Measurements from ENCODE around the gene TRMT61A.
A peak's percentile ranks its signal among the peaks of the same experiment; 100 is the strongest.

The TRMT61A gene

DNA sequence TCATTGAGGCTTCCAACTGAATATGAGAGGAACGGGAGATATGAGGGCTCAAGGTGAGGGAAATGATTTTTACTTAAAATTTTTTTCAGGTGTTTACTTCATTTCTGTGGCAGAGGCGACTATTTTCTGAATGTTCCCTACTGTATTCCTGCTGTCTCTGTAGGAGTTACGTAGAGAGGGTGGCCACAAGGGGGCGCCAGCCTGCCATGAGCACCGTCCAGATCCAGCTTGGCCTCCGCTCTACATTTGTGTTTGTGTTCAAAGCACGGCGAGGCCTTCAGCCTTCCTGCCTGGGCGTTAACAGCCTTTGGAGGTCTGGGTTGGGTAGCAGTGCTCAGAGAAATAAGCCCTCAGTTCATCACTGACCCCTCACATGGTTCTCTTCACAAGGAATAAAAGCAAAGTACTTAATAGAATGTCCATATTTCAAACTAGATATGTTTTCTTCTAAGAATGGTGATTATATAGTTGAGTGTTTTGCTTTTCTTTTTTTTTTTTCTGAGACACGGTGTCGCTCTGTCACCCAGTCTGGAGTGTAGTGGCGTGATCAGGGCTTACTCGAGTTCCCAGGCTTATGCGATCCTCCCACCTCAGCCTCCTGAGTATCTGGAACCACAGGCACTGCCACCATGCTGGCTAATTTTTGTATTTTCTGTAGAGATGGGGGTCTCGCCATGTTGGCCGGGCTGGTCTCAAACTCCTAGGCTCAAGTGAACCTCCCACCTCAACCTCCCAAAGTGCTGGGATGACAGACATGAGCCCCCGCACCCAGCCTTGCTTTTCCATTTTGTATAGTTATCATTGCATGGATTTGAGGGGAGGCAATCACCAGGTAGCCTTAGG, 28.6 kb upstream of the TRMT61A start:
- H3F3A ChIP-seq (ENCODE audit: insufficient read depth), result 0 out of 2 replicates have a peak, but pooled peaks cover 6% of the 10 kb centered on the region
- no peaks in the 10 kb centered on the region for H3K27me3 ChIP-seq (ENCODE audit: low read length)

DNA sequence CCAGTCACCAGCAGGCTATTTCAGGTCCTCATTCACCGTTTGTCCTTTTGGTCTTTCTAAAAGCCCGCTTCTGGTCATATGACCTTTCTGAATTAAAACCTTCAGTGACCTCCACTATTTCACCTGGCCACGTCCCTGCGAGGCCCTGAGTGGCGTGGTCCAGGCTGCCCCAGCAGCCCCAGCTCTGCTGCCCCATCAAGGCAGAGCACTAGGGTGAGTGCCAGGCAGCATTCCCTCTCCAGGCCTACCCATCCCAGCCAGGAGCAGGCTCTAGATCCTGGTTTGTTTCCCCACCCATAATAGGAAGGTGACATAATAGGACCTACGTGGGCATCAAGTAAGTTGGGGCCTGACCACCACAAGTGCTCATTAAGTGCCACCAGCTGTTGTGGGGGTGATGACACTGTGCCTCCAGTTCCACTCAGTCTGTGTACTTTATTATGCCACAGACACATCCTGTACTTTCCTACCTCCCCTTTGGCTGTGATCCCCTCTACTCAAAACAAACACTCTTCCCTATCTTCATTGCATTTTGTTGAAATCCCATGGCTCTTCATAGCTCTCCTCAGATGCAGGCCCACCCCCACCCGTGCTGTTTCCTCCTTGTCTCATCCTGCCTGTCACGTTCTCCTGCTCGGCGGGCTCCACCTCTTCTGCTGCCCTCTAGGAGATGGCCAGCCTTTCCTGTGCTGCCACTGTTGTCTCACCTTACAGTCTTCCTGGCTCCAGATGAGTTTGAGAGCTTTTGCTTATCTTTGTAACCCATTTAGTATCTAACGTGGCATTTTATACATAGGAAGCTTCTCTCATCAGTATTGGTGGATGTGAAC, 27.7 kb upstream of the TRMT61A start:
- TF ChIP-seq, protein P1, sequence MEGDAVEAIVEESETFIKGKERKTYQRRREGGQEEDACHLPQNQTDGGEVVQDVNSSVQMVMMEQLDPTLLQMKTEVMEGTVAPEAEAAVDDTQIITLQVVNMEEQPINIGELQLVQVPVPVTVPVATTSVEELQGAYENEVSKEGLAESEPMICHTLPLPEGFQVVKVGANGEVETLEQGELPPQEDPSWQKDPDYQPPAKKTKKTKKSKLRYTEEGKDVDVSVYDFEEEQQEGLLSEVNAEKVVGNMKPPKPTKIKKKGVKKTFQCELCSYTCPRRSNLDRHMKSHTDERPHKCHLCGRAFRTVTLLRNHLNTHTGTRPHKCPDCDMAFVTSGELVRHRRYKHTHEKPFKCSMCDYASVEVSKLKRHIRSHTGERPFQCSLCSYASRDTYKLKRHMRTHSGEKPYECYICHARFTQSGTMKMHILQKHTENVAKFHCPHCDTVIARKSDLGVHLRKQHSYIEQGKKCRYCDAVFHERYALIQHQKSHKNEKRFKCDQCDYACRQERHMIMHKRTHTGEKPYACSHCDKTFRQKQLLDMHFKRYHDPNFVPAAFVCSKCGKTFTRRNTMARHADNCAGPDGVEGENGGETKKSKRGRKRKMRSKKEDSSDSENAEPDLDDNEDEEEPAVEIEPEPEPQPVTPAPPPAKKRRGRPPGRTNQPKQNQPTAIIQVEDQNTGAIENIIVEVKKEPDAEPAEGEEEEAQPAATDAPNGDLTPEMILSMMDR (IDR thresholded peaks at IDR 0.05; ENCODE audit: insufficient read depth, low read length, poor library complexity, severe bottlenecking), result no peak
- no peak for TF ChIP-seq EZH2phosphoT487 (conservative IDR thresholded peaks at IDR 0.05; ENCODE audit: low read length)
- H3K9me3 ChIP-seq (ENCODE audit: insufficient read depth, low read length), result no peaks in the 10 kb centered on the region
- H3F3A ChIP-seq (ENCODE audit: insufficient read depth), result 0 out of 2 replicates have a peak, but pooled peaks cover 6% of the 10 kb centered on the region
- H3K9ac ChIP-seq (ENCODE audit: low read length), result no peak overlapping the region
- H3K4me2 ChIP-seq (ENCODE audit: low read depth, low read length, poor library complexity, severe bottlenecking), result no peak overlapping the region
- no peak overlapping the region for H3K27ac ChIP-seq (ENCODE audit: low read depth, low read length)
- no peak overlapping the region for H2AFZ ChIP-seq (ENCODE audit: low read depth, low read length, severe bottlenecking)
- H3K79me2 ChIP-seq (ENCODE audit: insufficient read depth, low read length), result no peaks in the 10 kb centered on the region
- no peaks in the 10 kb centered on the region for H4K20me1 ChIP-seq (ENCODE audit: low read depth, low read length)
- H3K4me3 ChIP-seq (ENCODE audit: insufficient read depth, low read length, poor library complexity, severe bottlenecking), result no peak overlapping the region
- peaks cover 3% of the 10 kb centered on the region; the same call in 1 of the 2 replicates for H3K36me3 ChIP-seq (ENCODE audit: low read length)
- H3K9me2 ChIP-seq (replicated peaks; ENCODE audit: insufficient read depth, low read length), result no peaks in the 10 kb centered on the region
- no peaks in the 10 kb centered on the region for H3K27me3 ChIP-seq (ENCODE audit: low read length)

More for the DNA sequence above, 28.6 kb upstream of the TRMT61A start:
- no peak overlapping the region for H3K9ac ChIP-seq (ENCODE audit: low read length)
- H3K79me2 ChIP-seq (ENCODE audit: insufficient read depth, low read length), result no peaks in the 10 kb centered on the region
- no peaks in the 10 kb centered on the region for H4K20me1 ChIP-seq (ENCODE audit: low read depth, low read length)
- no peak overlapping the region for H3K4me3 ChIP-seq (ENCODE audit: insufficient read depth, low read length, poor library complexity, severe bottlenecking)
- no peak overlapping the region for H2AFZ ChIP-seq (ENCODE audit: low read depth, low read length, severe bottlenecking)
- no peaks in the 10 kb centered on the region for H3K9me2 ChIP-seq (replicated peaks; ENCODE audit: insufficient read depth, low read length)
- TF ChIP-seq, protein P1 (IDR thresholded peaks at IDR 0.05; ENCODE audit: insufficient read depth, low read length, poor library complexity, severe bottlenecking), result peak; percentile 96
- no peak for TF ChIP-seq EZH2phosphoT487 (conservative IDR thresholded peaks at IDR 0.05; ENCODE audit: low read length)
- no peak overlapping the region for H3K4me2 ChIP-seq (ENCODE audit: low read depth, low read length, poor library complexity, severe bottlenecking)
- no peaks in the 10 kb centered on the region for H3K9me3 ChIP-seq (ENCODE audit: insufficient read depth, low read length)
- H3K27ac ChIP-seq (ENCODE audit: low read depth, low read length), result no peak overlapping the region
- H3K36me3 ChIP-seq (ENCODE audit: low read length), result peaks cover 3% of the 10 kb centered on the region; the same call in 1 of the 2 replicates

DNA sequence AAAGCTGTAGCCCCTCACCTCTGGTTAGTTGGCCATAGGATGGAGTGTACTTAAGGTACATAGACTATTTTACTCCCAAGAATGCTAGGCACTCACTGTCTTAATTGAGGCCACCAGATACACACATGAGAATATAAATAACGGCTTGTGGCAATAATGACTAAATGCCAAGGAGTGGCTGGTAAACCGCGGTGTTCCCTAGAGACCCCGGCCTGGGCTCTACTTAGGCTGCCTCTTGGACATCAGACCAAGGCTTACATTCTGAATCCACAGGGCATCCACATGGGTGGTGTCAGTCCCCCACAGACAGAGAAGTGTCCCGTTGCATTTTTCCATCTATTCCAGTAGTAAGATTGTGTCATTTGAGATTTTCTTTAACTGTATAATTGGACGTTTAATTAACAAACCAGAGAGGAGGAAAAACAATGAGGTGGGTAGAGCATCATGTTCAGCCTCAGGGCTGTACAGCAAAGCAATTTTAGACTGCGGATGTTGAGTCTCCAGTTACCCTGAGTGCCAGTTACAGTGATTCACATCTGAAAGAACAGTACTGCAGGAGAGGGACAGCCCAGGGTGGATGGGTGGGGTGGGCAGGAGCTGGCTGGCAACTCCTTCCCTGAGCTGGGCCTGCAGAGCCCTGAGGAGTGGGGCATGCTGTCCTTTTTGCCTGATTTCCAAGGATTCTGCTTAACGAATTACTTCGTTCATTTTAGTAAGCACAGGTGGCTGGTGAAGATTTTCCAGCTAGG, 26.9 kb upstream of the TRMT61A start:
- Histone ChIP-seq H3K4me3 (ENCODE audit: insufficient read depth, low read length, poor library complexity, severe bottlenecking) (no peak overlapping the region), H3K27ac (ENCODE audit: low read depth, low read length) (no peak overlapping the region), H3F3A (ENCODE audit: insufficient read depth) (0 out of 2 replicates have a peak, but pooled peaks cover 6% of the 10 kb centered on the region), H3K4me2 (ENCODE audit: low read depth, low read length, poor library complexity, severe bottlenecking) (no peak overlapping the region), H2AFZ (ENCODE audit: low read depth, low read length, severe bottlenecking) (no peak overlapping the region), H3K79me2 (ENCODE audit: insufficient read depth, low read length) (no peaks in the 10 kb centered on the region), H3K9ac (ENCODE audit: low read length) (no peak overlapping the region), H4K20me1 (ENCODE audit: low read depth, low read length) (no peaks in the 10 kb centered on the region), H3K27me3 (ENCODE audit: low read length) (no peaks in the 10 kb centered on the region), H3K9me2 (replicated peaks; ENCODE audit: insufficient read depth, low read length) (no peaks in the 10 kb centered on the region), H3K36me3 (ENCODE audit: low read length) (peaks cover 3% of the 10 kb centered on the region; the same call in 1 of the 2 replicates), H3K9me3 (ENCODE audit: insufficient read depth, low read length) (no peaks in the 10 kb centered on the region)
- TF ChIP-seq, protein P1 (IDR thresholded peaks at IDR 0.05; ENCODE audit: insufficient read depth, low read length, poor library complexity, severe bottlenecking), result no peak
- no peak for TF ChIP-seq EZH2phosphoT487 (conservative IDR thresholded peaks at IDR 0.05; ENCODE audit: low read length)

All from SU-DHL-6 (cell line).